Sigmoid colon (tissue), 4 donors: ENCODE results near the gene C1orf174.

Experiments used
- CTCF ChIP-seq, 4 experiments: fragments of 450-650 bp in 3 of 4; fragments of 200-600 bp in 1 of 4; IDR thresholded peaks; one replicate each; pipeline ENCODE4 v1.5.1; 2016 to 2019; ENCODE audit warnings: antibody characterized with exemption in 4 of 4, mild to moderate bottlenecking in 3 of 4, moderate library complexity in 2 of 4
- POLR2A ChIP-seq, 2 donors: fragments of 450-650 bp; IDR thresholded peaks; one replicate each; pipeline ENCODE4 v1.6.1; 2016; ENCODE audit warnings: antibody characterized with exemption in 2 of 2, mild to moderate bottlenecking in 2 of 2, moderate library complexity in 2 of 2
- POLR2AphosphoS5 ChIP-seq, 4 donors: sonication (generic); formaldehyde crosslinking; IDR thresholded peaks; one replicate each; pipeline ENCODE4 v1.6.1; 2017; ENCODE audit warnings: antibody characterized with exemption in 4 of 4

DNA sequence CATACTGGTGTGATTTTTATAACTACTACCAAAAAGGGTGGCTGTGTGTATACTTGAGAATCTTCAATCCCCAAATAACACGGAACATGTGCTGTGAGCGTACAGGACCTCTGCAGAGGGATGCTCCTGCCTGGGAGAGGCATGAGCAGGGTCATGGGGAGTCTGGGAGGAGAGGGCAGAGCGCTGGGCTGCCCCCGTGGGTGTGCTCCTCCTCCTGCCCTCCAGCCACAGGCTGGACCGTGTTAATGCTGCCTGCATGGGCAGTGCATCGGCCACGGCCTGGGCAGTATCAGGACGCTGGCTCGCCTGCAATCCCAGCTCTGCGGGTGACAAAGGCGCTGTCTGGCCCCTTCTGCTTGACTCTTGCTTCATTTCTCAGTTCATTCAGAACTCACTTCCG is 49.2 kb downstream of the C1orf174 start:
- TF ChIP-seq CTCF (IDR thresholded peaks at IDR 0.05): no peak
- no peak for TF ChIP-seq POLR2A (IDR thresholded peaks at IDR 0.05)
- TF ChIP-seq POLR2AphosphoS5 (IDR thresholded peaks at IDR 0.05): no peak
